Astrocyte (in vitro differentiated cells and primary cell): ENCODE data around the gene ZNF512B. TPM values are rescaled to one million over a fixed set of nuclear protein-coding genes. Genes with fewer than 3 reads are reported as not detected.

Experiments
- DNase-seq: peaks from one replicate; pipeline ENCODE4 v3.0.0-alpha.2; 2010; ENCODE audit warnings: low read depth
- FAIRE-seq: peaks from 2 replicates; lab custom pipeline; 2011; peaks lifted over from hg19 to GRCh38; lab: Jason Lieb, UNC
- H2AFZ ChIP-seq: 2 replicates; pipeline ENCODE4 v1.6.0; 2012; ENCODE audit warnings: low read depth, low read length, inconsistent platforms
- H3K27ac ChIP-seq: 2 replicates; pipeline ENCODE4 v1.5.1; 2011; ENCODE audit warnings: low read depth, low read length, inconsistent platforms
- H3K27me3 ChIP-seq: 2 replicates; pipeline ENCODE4 v1.6.0; 2011; ENCODE audit warnings: low read length, inconsistent platforms; ENCODE audit not compliant: insufficient read depth
- H3K36me3 ChIP-seq: 2 replicates; pipeline ENCODE4 v1.5.1; 2011; ENCODE audit warnings: low read length, inconsistent platforms; ENCODE audit not compliant: insufficient read depth
- H3K4me1 ChIP-seq: 2 replicates; pipeline ENCODE4 v1.5.1; 2011; ENCODE audit warnings: low read length, inconsistent platforms; ENCODE audit not compliant: insufficient read depth
- H3K4me2 ChIP-seq: 2 replicates; pipeline ENCODE4 v1.6.0; 2012; ENCODE audit warnings: low read length, inconsistent platforms
- H3K4me3 ChIP-seq: 2 replicates; pipeline ENCODE4 v1.5.1; 2011; ENCODE audit warnings: low read depth, mild to moderate bottlenecking, low read length, inconsistent platforms; ENCODE audit not compliant: insufficient read depth
- H3K79me2 ChIP-seq: 2 replicates; pipeline ENCODE4 v1.6.0; 2012; ENCODE audit warnings: mild to moderate bottlenecking, low read length, inconsistent platforms; ENCODE audit not compliant: insufficient read depth
- H3K9ac ChIP-seq: 2 replicates; pipeline ENCODE4 v1.6.0; 2012; ENCODE audit warnings: mild to moderate bottlenecking, low read length, inconsistent platforms
- H3K9me3 ChIP-seq: 2 replicates; pipeline ENCODE4 v1.5.1; 2012; ENCODE audit warnings: low read depth, mild to moderate bottlenecking, low read length, inconsistent platforms; ENCODE audit not compliant: insufficient read depth
- H4K20me1 ChIP-seq: 2 replicates; pipeline ENCODE4 v1.6.0; 2012; ENCODE audit warnings: low read length, inconsistent platforms; ENCODE audit not compliant: insufficient read depth
- H3K27ac Mint-ChIP-seq: one replicate; pipeline ENCODE4 v1.8.0; 2021; ENCODE audit warnings: mild to moderate bottlenecking, mixed read lengths; ENCODE audit not compliant: unreplicated experiment
- H3K27me3 Mint-ChIP-seq: one replicate; pipeline ENCODE4 v1.8.0; 2021; ENCODE audit warnings: low read depth, mixed read lengths; ENCODE audit not compliant: unreplicated experiment
- H3K36me3 Mint-ChIP-seq: one replicate; pipeline ENCODE4 v1.8.0; 2021; ENCODE audit warnings: low read depth, mixed read lengths; ENCODE audit not compliant: unreplicated experiment
- H3K4me1 Mint-ChIP-seq: one replicate; pipeline ENCODE4 v1.8.0; 2021; ENCODE audit warnings: low read depth, mixed read lengths; ENCODE audit not compliant: unreplicated experiment
- H3K4me3 Mint-ChIP-seq: one replicate; pipeline ENCODE4 v1.8.0; 2021; ENCODE audit warnings: mild to moderate bottlenecking, moderate library complexity, mixed read lengths; ENCODE audit not compliant: unreplicated experiment
- H3K9me3 Mint-ChIP-seq: one replicate; pipeline ENCODE4 v1.8.0; 2021; ENCODE audit warnings: mild to moderate bottlenecking, mixed read lengths; ENCODE audit not compliant: unreplicated experiment
- EZH2 ChIP-seq: IDR thresholded peaks from 2 replicates; pipeline ENCODE4 v1.6.1; 2012; ENCODE audit warnings: mild to moderate bottlenecking, low read length, inconsistent platforms; ENCODE audit not compliant: insufficient read depth
- total RNA-seq: library from RNA; stranded (reverse); gene quantifications from 2 replicates; pipeline ENCODE4 v1.2.1, GENCODE V29; 2021
- TF ChIP-seq, protein P1 (sequence below): IDR thresholded peaks from 2 replicates; pipeline ENCODE4 v1.5.1; 2011; ENCODE audit warnings: low read depth, mild to moderate bottlenecking, inconsistent platforms, low read length, moderate library complexity; ENCODE audit not compliant: insufficient read depth

The ZNF512B gene
- total RNA-seq, 1 donor from 2014 or later = 27.7 TPM

GRCh38 chr20:63944078-63944941 is 25.4 kb downstream of the ZNF512B start:
- Histone ChIP-seq H3K4me1 (peaks cover 8% of the 10 kb centered on the region), H3K4me3 (no peak overlapping the region), H3K79me2 (peaks cover 45% of the 10 kb centered on the region), H3K4me2 (no peak overlapping the region), H3K27ac (no peak overlapping the region), H4K20me1 (peaks cover 85% of the 10 kb centered on the region), H3K9ac (no peak overlapping the region), H3K27me3 (no peaks in the 10 kb centered on the region), H2AFZ (no peak overlapping the region), H3K9me3 (no peaks in the 10 kb centered on the region), H3K36me3 (peaks cover 3% of the 10 kb centered on the region)
- FAIRE-seq (no peak), DNase-seq (no peak)
- Mint-ChIP-seq H3K4me3 (no peak overlapping the region), H3K36me3 (peaks cover 4% of the 10 kb centered on the region), H3K27me3 (no peaks in the 10 kb centered on the region), H3K4me1 (no peaks in the 10 kb centered on the region), H3K27ac (no peak overlapping the region), H3K9me3 (no peaks in the 10 kb centered on the region)
- TF ChIP-seq EZH2 = no peak
- TF ChIP-seq, protein P1, sequence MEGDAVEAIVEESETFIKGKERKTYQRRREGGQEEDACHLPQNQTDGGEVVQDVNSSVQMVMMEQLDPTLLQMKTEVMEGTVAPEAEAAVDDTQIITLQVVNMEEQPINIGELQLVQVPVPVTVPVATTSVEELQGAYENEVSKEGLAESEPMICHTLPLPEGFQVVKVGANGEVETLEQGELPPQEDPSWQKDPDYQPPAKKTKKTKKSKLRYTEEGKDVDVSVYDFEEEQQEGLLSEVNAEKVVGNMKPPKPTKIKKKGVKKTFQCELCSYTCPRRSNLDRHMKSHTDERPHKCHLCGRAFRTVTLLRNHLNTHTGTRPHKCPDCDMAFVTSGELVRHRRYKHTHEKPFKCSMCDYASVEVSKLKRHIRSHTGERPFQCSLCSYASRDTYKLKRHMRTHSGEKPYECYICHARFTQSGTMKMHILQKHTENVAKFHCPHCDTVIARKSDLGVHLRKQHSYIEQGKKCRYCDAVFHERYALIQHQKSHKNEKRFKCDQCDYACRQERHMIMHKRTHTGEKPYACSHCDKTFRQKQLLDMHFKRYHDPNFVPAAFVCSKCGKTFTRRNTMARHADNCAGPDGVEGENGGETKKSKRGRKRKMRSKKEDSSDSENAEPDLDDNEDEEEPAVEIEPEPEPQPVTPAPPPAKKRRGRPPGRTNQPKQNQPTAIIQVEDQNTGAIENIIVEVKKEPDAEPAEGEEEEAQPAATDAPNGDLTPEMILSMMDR = no peak

DNA sequence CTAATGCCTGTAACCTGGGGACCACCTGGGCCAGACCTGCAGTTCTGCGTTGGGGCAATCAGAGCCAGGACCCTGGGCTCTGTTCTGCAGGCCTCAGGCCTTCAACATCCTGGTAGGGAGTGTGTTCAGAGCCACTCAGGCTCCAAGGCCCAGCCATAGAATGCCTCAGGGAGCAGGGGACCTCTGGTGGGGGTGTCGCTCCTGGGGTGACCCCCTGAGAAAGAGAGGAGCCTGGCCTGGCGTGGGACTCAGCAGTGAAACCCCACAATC is 26.0 kb downstream of the ZNF512B start:
- Histone ChIP-seq H2AFZ (no peak overlapping the region), H4K20me1 (peaks cover 80% of the 10 kb centered on the region), H3K27ac (no peak overlapping the region), H3K27me3 (no peaks in the 10 kb centered on the region), H3K4me2 (no peak overlapping the region), H3K4me1 (peaks cover 2% of the 10 kb centered on the region), H3K36me3 (peaks cover 3% of the 10 kb centered on the region), H3K79me2 (peaks cover 39% of the 10 kb centered on the region), H3K9ac (no peak overlapping the region), H3K4me3 (no peak overlapping the region), H3K9me3 (no peaks in the 10 kb centered on the region)
- Mint-ChIP-seq H3K4me3 (no peak overlapping the region), H3K9me3 (no peaks in the 10 kb centered on the region), H3K27me3 (no peaks in the 10 kb centered on the region), H3K36me3 (peaks cover 4% of the 10 kb centered on the region), H3K27ac (no peak overlapping the region), H3K4me1 (no peaks in the 10 kb centered on the region)
- TF ChIP-seq EZH2 = no peak
- TF ChIP-seq, protein P1 = no peak
- no peak for FAIRE-seq
- DNase-seq = no peak
